H1 (cell line): ENCODE data around the gene MDFIC2. TPM values are rescaled to one million over a fixed set of nuclear protein-coding genes. Genes with fewer than 3 reads are reported as not detected.

Source experiments
- CTCF ChIA-PET: fragments of 300-600 bp; sonication (Branson Sonifier 250); formaldehyde crosslinking; loops from one replicate; lab custom pipeline; 2021; ENCODE audit not compliant: partially characterized antibody; lab: Charles Lee
- POLR2A ChIA-PET: fragments of 300-600 bp; sonication (Branson Sonifier 250); formaldehyde crosslinking; loops from one replicate; lab custom pipeline; 2021; ENCODE audit warnings: inconsistent platforms; ENCODE audit not compliant: partially characterized antibody; lab: Charles Lee
- DNase-seq, 2 experiments: peaks; one replicate each; pipeline versions ENCODE4 v3.0.0 to v3.0.0-alpha.2; 2010 to 2022; ENCODE audit warnings: low spot score in 2 of 2, low read depth in 1 of 2, mixed read lengths in 1 of 2
- FAIRE-seq: peaks from 2 replicates; lab custom pipeline; 2011; peaks lifted over from hg19 to GRCh38; lab: Jason Lieb, UNC
- H2AFZ ChIP-seq: 2 replicates; pipeline ENCODE4 v1.8.1; 2012; ENCODE audit warnings: low read length, inconsistent platforms
- H2AK5ac ChIP-seq: 2 replicates; pipeline ENCODE4 v1.6.1; 2013; ENCODE audit warnings: low read depth, low read length
- H2BK120ac ChIP-seq: replicated peaks from 2 replicates; pipeline ENCODE3; 2013; ENCODE audit warnings: low read depth, low read length, inconsistent platforms
- H2BK12ac ChIP-seq: 2 replicates; pipeline ENCODE4 v1.6.1; 2013; ENCODE audit warnings: low read depth, low read length
- H2BK15ac ChIP-seq: 2 replicates; pipeline ENCODE4 v1.6.1; 2013; ENCODE audit warnings: low read length
- H2BK20ac ChIP-seq: 2 replicates; pipeline ENCODE4 v1.6.1; 2013; ENCODE audit warnings: low read length
- H2BK5ac ChIP-seq: 2 replicates; pipeline ENCODE4 v1.6.1; 2013; ENCODE audit warnings: low read depth, low read length
- H3K14ac ChIP-seq: 2 replicates; pipeline ENCODE4 v1.6.1; 2013; ENCODE audit warnings: inconsistent platforms; ENCODE audit not compliant: insufficient read length
- H3K18ac ChIP-seq: 2 replicates; pipeline ENCODE4 v1.6.1; 2013; ENCODE audit warnings: low read length; ENCODE audit errors: extremely low read depth
- H3K23ac ChIP-seq: 2 replicates; pipeline ENCODE4 v1.6.1; 2013; ENCODE audit warnings: inconsistent platforms; ENCODE audit not compliant: insufficient read length
- H3K23me2 ChIP-seq: 2 replicates; pipeline ENCODE4 v1.6.1; 2013; ENCODE audit warnings: low read depth, low read length
- H3K27ac ChIP-seq: 2 replicates; pipeline ENCODE4 v1.6.1; 2011; ENCODE audit warnings: low read depth, low read length, inconsistent platforms
- H3K27me3 ChIP-seq, 4 experiments: replicated peaks in 1 of 4; 1 replicate in 1 of 4; 2 replicates in 3 of 4; pipeline versions ENCODE4 v1.6.1 to v1.8.1; 2011 to 2013; ENCODE audit warnings: low read length in 3 of 4, mild to moderate bottlenecking in 3 of 4, inconsistent platforms in 2 of 4, mixed read lengths in 2 of 4, moderate library complexity in 1 of 4; ENCODE audit not compliant: control insufficient read depth in 3 of 4, insufficient read depth in 3 of 4; ENCODE audit errors: extremely low read depth in 1 of 4
- H3K36me3 ChIP-seq, 4 experiments: 2 replicates each; pipeline versions ENCODE4 v1.6.1 to v1.8.1; 2011 to 2013; ENCODE audit warnings: mild to moderate bottlenecking in 4 of 4, low read length in 3 of 4, moderate library complexity in 2 of 4, control low read depth in 1 of 4, inconsistent platforms in 1 of 4; ENCODE audit not compliant: insufficient read depth in 4 of 4, control insufficient read depth in 2 of 4
- H3K4ac ChIP-seq: replicated peaks from 2 replicates; pipeline ENCODE3; 2013; ENCODE audit warnings: low read length, low read depth, mixed read lengths, inconsistent platforms; ENCODE audit not compliant: insufficient read length
- H3K4me1 ChIP-seq, 4 experiments: replicated peaks in 1 of 4; 1 replicate in 1 of 4; 2 replicates in 3 of 4; pipeline versions ENCODE4 v1.6.1 to v1.8.1; 2011 to 2013; ENCODE audit warnings: low read length in 3 of 4, inconsistent platforms in 2 of 4, mixed read lengths in 1 of 4; ENCODE audit not compliant: insufficient read depth in 4 of 4, control insufficient read depth in 3 of 4
- H3K4me2 ChIP-seq, 2 experiments: 2 replicates each; pipeline versions ENCODE4 v1.6.1 to v1.8.1; 2011 to 2013; ENCODE audit warnings: low read depth in 2 of 2, low read length in 2 of 2, control low read depth in 1 of 2, inconsistent platforms in 1 of 2, mild to moderate bottlenecking in 1 of 2; ENCODE audit not compliant: insufficient read depth in 1 of 2
- H3K4me3 ChIP-seq, 4 experiments: fragments of 200-600, 300-600 bp in 1 of 4; sonication (generic), shearing (Covaris generic), sonication (Bioruptor Twin) in 1 of 4; 2 replicates each; pipeline versions ENCODE4 v1.5.1 to v1.8.1; 2011 to 2016; ENCODE audit warnings: low read length in 4 of 4, low read depth in 3 of 4, control low read depth in 2 of 4, inconsistent platforms in 2 of 4, mild to moderate bottlenecking in 2 of 4, mixed read lengths in 1 of 4, moderate library complexity in 1 of 4; ENCODE audit not compliant: insufficient read depth in 2 of 4; ENCODE audit errors: extremely low read depth in 1 of 4
- H3K56ac ChIP-seq: replicated peaks from 2 replicates; pipeline ENCODE3; 2013; ENCODE audit warnings: low read depth, mild to moderate bottlenecking, mixed read lengths, low read length, inconsistent platforms; ENCODE audit not compliant: insufficient read length
- H3K79me1 ChIP-seq: 2 replicates; pipeline ENCODE4 v1.6.1; 2013; ENCODE audit warnings: low read depth, low read length, control low read depth
- H3K79me2 ChIP-seq, 2 experiments: 2 replicates each; pipeline versions ENCODE4 v1.6.1 to v1.8.1; 2012 to 2013; ENCODE audit warnings: low read length in 2 of 2, mild to moderate bottlenecking in 2 of 2, inconsistent platforms in 1 of 2; ENCODE audit not compliant: insufficient read depth in 2 of 2, control insufficient read depth in 1 of 2
- H3K9ac ChIP-seq, 4 experiments: replicated peaks in 1 of 4; 1 replicate in 1 of 4; 2 replicates in 3 of 4; pipeline versions ENCODE4 v1.6.1 to v1.8.1; 2011 to 2013; ENCODE audit warnings: low read depth in 3 of 4, low read length in 3 of 4, control low read depth in 2 of 4, mild to moderate bottlenecking in 2 of 4, moderate library complexity in 2 of 4, inconsistent platforms in 1 of 4; ENCODE audit errors: extremely low read depth in 1 of 4
- H3K9me3 ChIP-seq, 2 experiments: 2 replicates each; pipeline versions ENCODE4 v1.6.1 to v1.8.1; 2012 to 2013; ENCODE audit warnings: mild to moderate bottlenecking in 2 of 2, moderate library complexity in 2 of 2, control low read depth in 1 of 2, inconsistent platforms in 1 of 2, low read depth in 1 of 2, low read length in 1 of 2, mixed read lengths in 1 of 2; ENCODE audit not compliant: insufficient read depth in 2 of 2
- H4K20me1 ChIP-seq, 2 experiments: replicated peaks in 1 of 2; 2 replicates each; pipeline versions ENCODE3 to v1.8.1; 2011 to 2013; ENCODE audit warnings: inconsistent platforms in 2 of 2, low read length in 2 of 2, mild to moderate bottlenecking in 1 of 2; ENCODE audit not compliant: insufficient read depth in 2 of 2, control insufficient read depth in 1 of 2
- H4K5ac ChIP-seq: 2 replicates; pipeline ENCODE4 v1.6.1; 2013; ENCODE audit warnings: low read length, low read depth, mixed read lengths, inconsistent platforms; ENCODE audit not compliant: insufficient read length
- H4K8ac ChIP-seq: 2 replicates; pipeline ENCODE4 v1.8.0; 2013; ENCODE audit warnings: mild to moderate bottlenecking, moderate library complexity, low read length, inconsistent platforms; ENCODE audit not compliant: insufficient read depth; ENCODE audit errors: extremely low read depth
- H4K91ac ChIP-seq: replicated peaks from 2 replicates; pipeline ENCODE3; 2013; ENCODE audit warnings: low read length, mixed read lengths, inconsistent platforms; ENCODE audit not compliant: insufficient read length
- ATF3 ChIP-seq: IDR thresholded peaks from 2 replicates; pipeline ENCODE4 v1.6.1; 2011; ENCODE audit warnings: low read depth, mild to moderate bottlenecking, low read length; ENCODE audit not compliant: insufficient read depth
- SP4 ChIP-seq: IDR thresholded peaks from 2 replicates; pipeline ENCODE4 v1.6.1; 2012; ENCODE audit warnings: low read length, inconsistent platforms
- WGBS, 2 experiments: shearing (Covaris generic) in 1 of 2; methylation state at CpG; one replicate each; pipeline versions ENCODE4 v1.1.6 to v1.1.7; 2013 to 2015; ENCODE audit warnings: low lambda C conversion rate in 2 of 2, mixed read lengths in 2 of 2, inconsistent platforms in 1 of 2, low coverage in 1 of 2, missing lambda C conversion rate in 1 of 2; ENCODE audit not compliant: insufficient replicate concordance in 2 of 2, insufficient coverage in 1 of 2, insufficient read length in 1 of 2; ENCODE audit errors: extremely low coverage in 1 of 2, missing lambda C conversion rate in 1 of 2; 5-methylcytosine and 5-hydroxymethylcytosine counted together
- polyA plus RNA-seq, 7 experiments: library from polyadenylated mRNA; depleted of rRNA in 3 of 7; stranded (reverse) in 5 of 7; unstranded in 2 of 7; fragments of >200 nt in 5 of 7; fragments of 200-250 nt in 2 of 7; gene quantifications; 1 replicate in 5 of 7; 2 replicates in 1 of 7; 4 replicates in 1 of 7; pipeline versions ENCODE4 v1.2.1 to v1.2.3, GENCODE V29; 2011 to 2013; ENCODE audit warnings: missing spikeins in 2 of 7, mixed read lengths in 2 of 7
- total RNA-seq: library from RNA; stranded (reverse); fragmentation: NEBNext Ultra II Directional; extraction: Animal tissue kit (Norgen Biotek cat#: 25700); gene quantifications from 2 replicates; pipeline ENCODE4 v1.2.1, GENCODE V29; 2021

MDFIC2 gene
- total and polyA plus RNA-seq, 2 of the 8 experiments (the other 6 are each of a cell fraction or from before 2014, with no cell fraction given) = not detected

- Histone ChIP-seq H2BK15ac (no peak overlapping the region), H2AK5ac (no peak overlapping the region), H3K27me3 (no peaks in the 10 kb centered on the region), H2BK120ac (no peak overlapping the region), H3K9ac (no peak overlapping the region), H3K79me2 (no peaks in the 10 kb centered on the region), H3K9me3 (no peaks in the 10 kb centered on the region), H3K18ac (no peak overlapping the region), H3K23me2 (no peaks in the 10 kb centered on the region), H4K91ac (no peak overlapping the region), H3K36me3 (no peaks in the 10 kb centered on the region), H4K5ac (no peak overlapping the region), H4K8ac (no peak overlapping the region), H2AFZ (no peak overlapping the region), H3K23ac (no peak overlapping the region), H3K4me2 (no peak overlapping the region), H2BK20ac (no peak overlapping the region), H3K4me1 (no peaks in the 10 kb centered on the region), H2BK12ac (no peak overlapping the region), H3K27ac (no peak overlapping the region), H4K20me1 (no peaks in the 10 kb centered on the region), H3K4ac (no peak overlapping the region), H3K14ac (no peak overlapping the region), H3K56ac (no peak overlapping the region), H3K4me3 (no peak overlapping the region), H2BK5ac (no peak overlapping the region), H3K79me1 (no peaks in the 10 kb centered on the region)
- FAIRE-seq = no peak
- WGBS, 2 experiments = 90% methylated on average over 2 of the region's 2 CpGs; no CpG with 5 or more reads in 1 of the 2 experiments
- TF ChIP-seq SP4 = no peak
- no peak for TF ChIP-seq ATF3
- ChIA-PET POLR2A (no interaction called here), CTCF (interaction anchor here (0.9 kb wide), 1 partner anchor 124 kb away, joined by 3 read pairs; no protein-coding TSS in a partner anchor)
- no peak for DNase-seq
These were observed 68.0 kb downstream of the MDFIC2 start for GRCh38 chr3:70244422-70244821.
